Measurements from ENCODE around the gene GRIN3B. TPM values are rescaled to one million over a fixed set of nuclear protein-coding genes. Genes with fewer than 3 reads are reported as not detected.
A peak's percentile ranks its signal among the peaks of the same experiment; 100 is the strongest.

The GRIN3B gene
- total RNA-seq, 2 experiments from 2014 or later: 0.07 TPM; not detected in 1

GRCh38 chr19:979318-979741 lies 20.9 kb upstream of the GRIN3B start:
- no peak for DNase-seq
- ChIA-PET POLR2A (no interaction called here), CTCF (interaction anchor here (1.6 kb wide), 1 partner anchor 116 kb away, joined by 5 read pairs; no protein-coding TSS in a partner anchor)
- H3K27me3 Mint-ChIP-seq: no peaks in the 10 kb centered on the region
- H3K27ac Mint-ChIP-seq: no peak overlapping the region
- intact Hi-C loops (cut with micrococcal nuclease): no loop called here
- no peaks in the 10 kb centered on the region for H3K36me3 Mint-ChIP-seq (ENCODE audit: low read depth)
- no peak overlapping the region for H3K4me3 Mint-ChIP-seq
- H3K4me1 Mint-ChIP-seq (ENCODE audit: low read depth): peaks cover 6% of the 10 kb centered on the region
- no peak for ATAC-seq
- TF ChIP-seq, protein P1, sequence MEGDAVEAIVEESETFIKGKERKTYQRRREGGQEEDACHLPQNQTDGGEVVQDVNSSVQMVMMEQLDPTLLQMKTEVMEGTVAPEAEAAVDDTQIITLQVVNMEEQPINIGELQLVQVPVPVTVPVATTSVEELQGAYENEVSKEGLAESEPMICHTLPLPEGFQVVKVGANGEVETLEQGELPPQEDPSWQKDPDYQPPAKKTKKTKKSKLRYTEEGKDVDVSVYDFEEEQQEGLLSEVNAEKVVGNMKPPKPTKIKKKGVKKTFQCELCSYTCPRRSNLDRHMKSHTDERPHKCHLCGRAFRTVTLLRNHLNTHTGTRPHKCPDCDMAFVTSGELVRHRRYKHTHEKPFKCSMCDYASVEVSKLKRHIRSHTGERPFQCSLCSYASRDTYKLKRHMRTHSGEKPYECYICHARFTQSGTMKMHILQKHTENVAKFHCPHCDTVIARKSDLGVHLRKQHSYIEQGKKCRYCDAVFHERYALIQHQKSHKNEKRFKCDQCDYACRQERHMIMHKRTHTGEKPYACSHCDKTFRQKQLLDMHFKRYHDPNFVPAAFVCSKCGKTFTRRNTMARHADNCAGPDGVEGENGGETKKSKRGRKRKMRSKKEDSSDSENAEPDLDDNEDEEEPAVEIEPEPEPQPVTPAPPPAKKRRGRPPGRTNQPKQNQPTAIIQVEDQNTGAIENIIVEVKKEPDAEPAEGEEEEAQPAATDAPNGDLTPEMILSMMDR (IDR thresholded peaks at IDR 0.05): no peak
- H3K9me3 Mint-ChIP-seq: no peaks in the 10 kb centered on the region

DNA sequence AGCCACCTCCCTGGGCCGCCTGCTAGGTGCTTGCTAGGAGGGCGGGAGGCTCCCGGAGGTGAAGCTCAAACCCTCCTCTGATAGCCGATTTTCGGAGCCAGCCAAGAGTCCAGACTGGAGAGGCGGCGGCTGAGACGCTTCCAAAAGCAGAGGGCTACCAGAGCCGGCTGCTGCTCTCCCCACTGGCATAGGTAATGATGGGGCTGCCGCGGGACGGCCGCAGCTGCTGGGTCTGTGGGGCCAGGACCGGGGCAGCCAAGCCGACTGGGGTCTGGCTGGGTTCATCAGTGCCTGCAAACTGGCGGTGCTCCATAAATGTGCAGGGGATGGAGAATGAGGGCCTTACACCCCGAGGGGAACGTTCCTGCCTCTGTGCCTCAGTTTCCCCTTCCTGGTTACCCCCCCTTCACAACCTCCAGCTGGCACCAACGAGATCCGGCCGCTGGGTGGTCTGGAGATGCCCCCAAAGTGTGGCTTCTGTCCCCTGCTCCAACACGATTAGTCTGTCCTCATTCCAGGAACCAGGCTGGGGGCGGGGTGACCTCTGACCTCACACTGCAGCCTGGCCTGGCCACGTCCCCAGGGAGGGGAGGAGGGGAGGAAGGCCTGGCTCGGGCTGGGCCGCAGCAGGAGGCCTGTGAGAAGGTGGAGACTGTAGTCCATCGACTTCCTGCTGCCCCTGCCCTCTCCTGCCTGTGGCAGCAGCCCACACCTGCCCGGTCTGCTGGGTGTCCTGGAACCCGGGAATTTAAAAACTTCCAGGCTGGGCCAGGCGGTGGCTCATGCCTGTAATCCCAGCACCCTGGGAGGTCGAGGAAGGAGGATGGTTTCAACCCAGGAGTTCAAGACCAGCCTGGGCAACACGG lies 19.9 kb upstream of the GRIN3B start:
- Mint-ChIP-seq H3K27me3 (no peaks in the 10 kb centered on the region), H3K4me1 (ENCODE audit: low read depth) (peaks cover 12% of the 10 kb centered on the region), H3K4me3 (no peak overlapping the region), H3K9me3 (no peaks in the 10 kb centered on the region), H3K27ac (no peak overlapping the region), H3K36me3 (ENCODE audit: low read depth) (no peaks in the 10 kb centered on the region)
- intact Hi-C loops (cut with micrococcal nuclease): loop anchor here (5.0 kb wide), 1 partner anchor 123 kb away; the partner anchor contains the start of gene CFD
- TF ChIP-seq, protein P1 (IDR thresholded peaks at IDR 0.05): no peak
- POLR2A ChIA-PET: no interaction called here
- DNase-seq (no peak), ATAC-seq (no peak)
- CTCF ChIA-PET: interaction anchor here (1.5 to 5.5 kb wide), 4 partner anchors 59 to 223 kb away, joined by 3 to 127 read pairs (median 5); no protein-coding TSS in a partner anchor

DNA sequence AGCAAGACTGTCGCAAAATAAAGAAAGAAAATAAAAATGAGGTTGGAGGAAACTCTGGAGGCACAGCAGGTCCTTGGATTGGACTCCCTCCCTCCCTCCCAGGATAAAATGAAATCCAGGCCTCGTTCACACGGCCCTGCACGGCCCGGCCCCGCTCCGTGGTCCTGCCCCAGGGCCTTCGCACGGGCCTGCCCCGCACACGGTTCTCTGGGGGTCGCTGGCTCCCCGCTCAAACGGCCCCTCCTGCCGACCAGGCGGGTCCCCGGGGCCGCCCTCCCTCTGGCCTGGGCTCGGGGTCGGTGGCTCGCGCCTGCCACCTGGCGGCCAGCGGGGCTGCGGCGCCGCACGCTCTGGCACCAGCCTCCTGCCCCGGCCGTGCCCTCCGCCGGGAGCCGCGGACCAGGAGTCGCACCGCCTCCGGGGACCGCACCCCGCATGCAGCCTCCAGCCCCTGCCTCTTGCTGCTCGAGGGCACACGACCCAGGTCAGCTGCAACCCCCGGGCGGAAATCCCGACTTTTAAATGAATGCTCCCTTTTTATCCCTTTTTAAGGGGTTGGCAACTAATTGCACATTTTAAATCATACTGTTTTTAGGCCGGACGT lies 17.6 kb upstream of the GRIN3B start:
- peak; percentile 82 for ATAC-seq
- H3K36me3 Mint-ChIP-seq (ENCODE audit: low read depth): peaks cover 6% of the 10 kb centered on the region
- H3K27ac Mint-ChIP-seq: no peak overlapping the region
- no peaks in the 10 kb centered on the region for H3K9me3 Mint-ChIP-seq
- DNase-seq: peak; percentile 76
- intact Hi-C loops (cut with micrococcal nuclease): loop anchor here (2.0 to 5.0 kb wide), 2 partner anchors 56 to 125 kb away; partner anchors contain the start of genes ARID3A and CFD
- TF ChIP-seq, protein P1 (IDR thresholded peaks at IDR 0.05): peak; percentile 94
- peaks cover 21% of the 10 kb centered on the region for H3K4me1 Mint-ChIP-seq (ENCODE audit: low read depth)
- POLR2A ChIA-PET: interaction anchor here (0.6 to 5.1 kb wide), 4 partner anchors 14 to 263 kb away, joined by 3 to 37 read pairs (median 5); no protein-coding TSS in a partner anchor
- no peaks in the 10 kb centered on the region for H3K27me3 Mint-ChIP-seq
- CTCF ChIA-PET: interaction anchor here (0.6 to 5.5 kb wide), 12 partner anchors 9 to 196 kb away, joined by 3 to 127 read pairs (median 4); no protein-coding TSS in a partner anchor
- no peak overlapping the region for H3K4me3 Mint-ChIP-seq

- Mint-ChIP-seq H3K9me3 (no peaks in the 10 kb centered on the region), H3K27ac (peak within 1 kb of the TSS; percentile 91), H3K27me3 (no peaks in the 10 kb centered on the region), H3K4me1 (ENCODE audit: low read depth) (peaks cover 21% of the 10 kb centered on the region), H3K36me3 (ENCODE audit: low read depth) (peaks cover 6% of the 10 kb centered on the region), H3K4me3 (peak within 1 kb of the TSS; percentile 92)
- peak; percentile 94 for DNase-seq
- CTCF ChIA-PET: interaction anchor here (0.7 to 5.5 kb wide), 22 partner anchors 13 to 408 kb away, joined by 3 to 127 read pairs (median 4); partner anchors contain the start of genes ABCA7, MED16, RNU6-2 and RNU6-9
- POLR2A ChIA-PET: interaction anchor here (0.6 to 5.1 kb wide), 19 partner anchors 8 to 244 kb away, joined by 3 to 37 read pairs (median 4); partner anchors contain the start of gene RNU6-9
- TF ChIP-seq, protein P1 (IDR thresholded peaks at IDR 0.05): no peak
- intact Hi-C loops (cut with micrococcal nuclease): loop anchor here (5.0 kb wide), 1 partner anchor 127 kb away; the partner anchor contains the start of gene CFD
- ATAC-seq: peak; percentile 94
Measured at GRCh38 chr19:984165-984967, 15.9 kb upstream of the GRIN3B start, which contains the start of gene WDR18. WDR18 (plus strand) TSS chr19:984345; CDS start chr19:984354, 9 bp downstream.

All from activated CD8-positive, alpha-beta T cell treated with anti-CD3 and anti-CD28 coated beads for 36 hours (primary cell).